Astrocyte of the cerebellum (primary cell): Measurements from ENCODE around the gene THADA.

ENCODE experiments used
- DNase-seq: peaks from one replicate; pipeline ENCODE4 v3.0.0-alpha.2; 2011; ENCODE audit warnings: low read depth
- H3K4me3 ChIP-seq: 2 replicates; pipeline ENCODE4 v1.5.1; 2011; ENCODE audit warnings: mild to moderate bottlenecking, low read depth, low read length, moderate library complexity
- in situ Hi-C: cut with HindIII; loops from 2 replicates; pipeline ENCODE4 v1.10.0; 2017; ENCODE audit warnings: low sequenced_read_pairs
- TF ChIP-seq, protein P1 (sequence below): IDR thresholded peaks from 2 replicates; pipeline ENCODE4 v1.5.1; 2012; ENCODE audit warnings: low read length, low read depth, moderate library complexity, mild to moderate bottlenecking; ENCODE audit errors: missing control alignments

The THADA gene

GRCh38 chr2:43228756-43229659 is 366.8 kb downstream of the THADA start:
- DNase-seq: no peak
- TF ChIP-seq, protein P1, sequence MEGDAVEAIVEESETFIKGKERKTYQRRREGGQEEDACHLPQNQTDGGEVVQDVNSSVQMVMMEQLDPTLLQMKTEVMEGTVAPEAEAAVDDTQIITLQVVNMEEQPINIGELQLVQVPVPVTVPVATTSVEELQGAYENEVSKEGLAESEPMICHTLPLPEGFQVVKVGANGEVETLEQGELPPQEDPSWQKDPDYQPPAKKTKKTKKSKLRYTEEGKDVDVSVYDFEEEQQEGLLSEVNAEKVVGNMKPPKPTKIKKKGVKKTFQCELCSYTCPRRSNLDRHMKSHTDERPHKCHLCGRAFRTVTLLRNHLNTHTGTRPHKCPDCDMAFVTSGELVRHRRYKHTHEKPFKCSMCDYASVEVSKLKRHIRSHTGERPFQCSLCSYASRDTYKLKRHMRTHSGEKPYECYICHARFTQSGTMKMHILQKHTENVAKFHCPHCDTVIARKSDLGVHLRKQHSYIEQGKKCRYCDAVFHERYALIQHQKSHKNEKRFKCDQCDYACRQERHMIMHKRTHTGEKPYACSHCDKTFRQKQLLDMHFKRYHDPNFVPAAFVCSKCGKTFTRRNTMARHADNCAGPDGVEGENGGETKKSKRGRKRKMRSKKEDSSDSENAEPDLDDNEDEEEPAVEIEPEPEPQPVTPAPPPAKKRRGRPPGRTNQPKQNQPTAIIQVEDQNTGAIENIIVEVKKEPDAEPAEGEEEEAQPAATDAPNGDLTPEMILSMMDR: no peak
- no peak overlapping the region for H3K4me3 ChIP-seq
- in situ Hi-C loops: loop anchor here (10.0 kb wide), 1 partner anchor 316 kb away; no protein-coding TSS in a partner anchor

DNA sequence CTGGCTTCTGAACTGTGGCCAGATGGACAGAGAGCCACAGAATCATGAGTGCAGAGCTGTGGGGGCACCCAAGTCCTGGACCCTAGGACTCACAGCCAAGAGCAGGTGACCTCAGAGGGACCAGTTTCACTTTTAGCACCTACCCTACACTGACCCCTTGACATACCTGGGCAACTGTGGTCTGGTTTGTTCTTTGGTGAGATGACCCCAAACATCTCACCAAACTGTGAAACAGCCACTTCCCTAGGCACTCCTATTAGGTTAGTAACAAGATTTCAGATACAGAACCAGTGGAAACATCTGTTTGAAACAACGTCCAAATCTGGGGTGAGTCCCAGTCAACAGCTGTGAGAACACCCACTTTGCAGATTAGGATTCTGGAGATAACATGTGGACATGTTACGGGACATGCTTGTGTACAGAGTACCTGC is 367.5 kb downstream of the THADA start:
- in situ Hi-C loops: loop anchor here (10.0 kb wide), 1 partner anchor 316 kb away; no protein-coding TSS in a partner anchor
- TF ChIP-seq, protein P1: no peak
- no peak overlapping the region for H3K4me3 ChIP-seq
- DNase-seq: no peak

DNA sequence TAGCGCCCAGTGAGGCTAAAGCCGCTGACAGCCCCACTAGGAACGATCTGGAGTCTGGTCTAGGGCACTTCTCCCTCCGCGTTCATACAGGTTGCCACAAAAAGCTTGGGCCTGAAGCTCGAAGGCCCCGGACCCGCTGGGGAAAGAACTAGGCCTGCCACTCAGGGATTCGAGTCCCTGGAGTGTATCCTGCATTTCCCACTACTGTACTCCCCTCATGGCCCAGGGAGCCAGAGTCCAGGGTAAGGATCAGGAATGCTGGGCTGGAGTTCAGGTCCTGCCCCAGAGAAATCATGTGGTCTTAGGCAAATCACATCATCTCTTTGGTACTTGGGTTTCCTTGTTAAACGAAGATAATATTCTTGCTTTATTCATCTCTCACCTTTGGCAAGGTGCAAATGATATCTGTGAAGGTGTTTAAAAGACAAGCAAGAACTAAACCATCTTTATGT is 368.0 kb downstream of the THADA start:
- TF ChIP-seq, protein P1: no peak
- in situ Hi-C loops: loop anchor here (10.0 kb wide), 1 partner anchor 317 kb away; no protein-coding TSS in a partner anchor
- no peak for DNase-seq
- H3K4me3 ChIP-seq: peak overlapping the region; percentile 92

- in situ Hi-C loops: loop anchor here (10.0 kb wide), 1 partner anchor 318 kb away; no protein-coding TSS in a partner anchor
- DNase-seq: no peak
- H3K4me3 ChIP-seq: peak overlapping the region; percentile 92
- TF ChIP-seq, protein P1: peak; percentile 14
Measured at GRCh38 chr2:43226955-43227829, 368.6 kb downstream of the THADA start.

GRCh38 chr2:43226558-43226954 is 369.3 kb downstream of the THADA start, which contains the start of gene ZFP36L2:
Gene ZFP36L2 (minus strand): TSS chr2:43226606. CDS start chr2:43226315, 291 bp downstream.
- peak; percentile 83 for DNase-seq
- in situ Hi-C loops: loop anchor here (10.0 kb wide), 1 partner anchor 318 kb away; no protein-coding TSS in a partner anchor

More at GRCh38 chr2:43226558-43226954, 369.3 kb downstream of the THADA start, which contains the start of gene ZFP36L2:
- TF ChIP-seq, protein P1: peak; percentile 4
- peak within 1 kb of the TSS; percentile 92 for H3K4me3 ChIP-seq
